ENCODE measurements around the gene FTCD. TPM values are rescaled to one million over a fixed set of nuclear protein-coding genes. Genes with fewer than 3 reads are reported as not detected.

The FTCD gene
- total and polyA plus RNA-seq, 9 of the 15 experiments (the other 6 are each of a cell fraction or from before 2014, with no cell fraction given), result 0.11 to 1.6 (median 0.67) TPM; not detected in 5

DNA sequence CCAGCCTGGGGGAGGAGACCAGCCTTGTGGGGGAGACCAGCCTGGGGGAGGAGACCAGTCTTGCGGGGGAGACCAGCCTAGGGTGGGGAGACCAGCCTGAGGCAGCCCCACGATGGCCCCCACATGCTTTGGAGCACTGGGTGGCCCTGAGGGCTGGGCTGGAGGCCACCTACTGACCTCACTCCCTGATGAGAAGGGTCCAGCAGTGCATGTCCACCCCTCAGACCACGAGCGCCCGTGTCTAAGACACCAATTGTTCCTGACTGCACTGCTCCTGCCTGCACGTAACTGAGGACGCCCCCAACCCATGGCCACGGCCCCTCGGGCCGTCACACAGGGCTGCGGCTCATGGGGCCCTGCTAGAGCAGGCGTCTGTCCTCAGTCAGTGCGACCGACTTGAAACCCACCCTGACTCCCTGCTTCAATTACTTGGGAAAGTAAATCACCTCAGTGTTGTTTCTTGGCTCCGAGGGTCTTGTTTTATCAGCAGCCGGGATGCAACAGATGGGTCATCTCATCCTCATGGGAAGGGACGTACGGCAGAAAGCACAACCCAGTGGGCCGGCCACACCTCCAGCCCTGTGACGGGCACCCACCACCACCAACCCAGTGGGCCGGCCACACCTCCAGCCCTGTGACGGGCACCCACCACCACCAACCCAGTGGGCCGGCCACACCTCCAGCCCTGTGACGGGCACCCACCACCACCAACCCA lies 28.7 kb upstream of the FTCD start, which contains the start of gene SPATC1L (continued):
- TF ChIP-seq TAF1 (IDR thresholded peaks at IDR 0.05; ENCODE audit: control insufficient read depth, extremely low read depth, insufficient read depth, low read length, severe bottlenecking), result no peak
- peak; percentile 45; the same call in 1 of the 2 replicates for TF ChIP-seq TOE1 (IDR thresholded peaks at IDR 0.05; ENCODE audit: borderline replicate concordance)
- no peak for TF ChIP-seq TOE1 (CRISPR knock-in tag; IDR thresholded peaks at IDR 0.05; ENCODE audit: borderline replicate concordance, low read depth)
- no peak for TF ChIP-seq TCFL5 (CRISPR knock-in tag; conservative IDR thresholded peaks at IDR 0.05)
- TF ChIP-seq MAFF (IDR thresholded peaks at IDR 0.05; ENCODE audit: low read length), result no peak
- 0 out of 2 replicates have a peak, but pooled peaks have one; percentile 29 for TF ChIP-seq CAMTA2 (CRISPR knock-in tag; conservative IDR thresholded peaks at IDR 0.05)
- TF ChIP-seq CBX5 (IDR thresholded peaks at IDR 0.05; ENCODE audit: borderline replicate concordance, low read depth), result no peak
- TF ChIP-seq, protein P1, sequence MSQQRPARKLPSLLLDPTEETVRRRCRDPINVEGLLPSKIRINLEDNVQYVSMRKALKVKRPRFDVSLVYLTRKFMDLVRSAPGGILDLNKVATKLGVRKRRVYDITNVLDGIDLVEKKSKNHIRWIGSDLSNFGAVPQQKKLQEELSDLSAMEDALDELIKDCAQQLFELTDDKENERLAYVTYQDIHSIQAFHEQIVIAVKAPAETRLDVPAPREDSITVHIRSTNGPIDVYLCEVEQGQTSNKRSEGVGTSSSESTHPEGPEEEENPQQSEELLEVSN (IDR thresholded peaks at IDR 0.05; ENCODE audit: borderline replicate concordance in 1 of 2, extremely low read depth in 1 of 2, insufficient read depth in 1 of 2, insufficient read length in 1 of 2, low read depth in 1 of 2, low read length in 1 of 2, poor library complexity in 1 of 2, severe bottlenecking in 1 of 2), result no peak
- no peak for TF ChIP-seq MEIS2 (IDR thresholded peaks at IDR 0.05; ENCODE audit: partially characterized antibody)
- TF ChIP-seq DIDO1 (tag; IDR thresholded peaks at IDR 0.05; ENCODE audit: low read depth), result no peak
- no peak for TF ChIP-seq PTRF (tag; IDR thresholded peaks at IDR 0.05)
- no peak for TF ChIP-seq KDM1A (IDR thresholded peaks at IDR 0.05)
- TF ChIP-seq HNRNPH1 (optimal IDR thresholded peaks at IDR 0.05; ENCODE audit: low read depth, low read length), result no peak
- TF ChIP-seq KDM2B (CRISPR knock-in tag; IDR thresholded peaks at IDR 0.05), result no peak
- no peak for TF ChIP-seq THRB (CRISPR knock-in tag; conservative IDR thresholded peaks at IDR 0.05)
- no peak for TF ChIP-seq SREBF2 (CRISPR knock-in tag; IDR thresholded peaks at IDR 0.05)
- no peak for TF ChIP-seq SIX5 (IDR thresholded peaks at IDR 0.05; ENCODE audit: borderline replicate concordance in 1 of 2, insufficient read depth in 1 of 2, low read depth in 1 of 2, low read length in 2 of 2)
- TF ChIP-seq ZNF449 (CRISPR knock-in tag; IDR thresholded peaks at IDR 0.05), result no peak
- TF ChIP-seq, protein P2, sequence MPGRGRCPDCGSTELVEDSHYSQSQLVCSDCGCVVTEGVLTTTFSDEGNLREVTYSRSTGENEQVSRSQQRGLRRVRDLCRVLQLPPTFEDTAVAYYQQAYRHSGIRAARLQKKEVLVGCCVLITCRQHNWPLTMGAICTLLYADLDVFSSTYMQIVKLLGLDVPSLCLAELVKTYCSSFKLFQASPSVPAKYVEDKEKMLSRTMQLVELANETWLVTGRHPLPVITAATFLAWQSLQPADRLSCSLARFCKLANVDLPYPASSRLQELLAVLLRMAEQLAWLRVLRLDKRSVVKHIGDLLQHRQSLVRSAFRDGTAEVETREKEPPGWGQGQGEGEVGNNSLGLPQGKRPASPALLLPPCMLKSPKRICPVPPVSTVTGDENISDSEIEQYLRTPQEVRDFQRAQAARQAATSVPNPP (IDR thresholded peaks at IDR 0.05; ENCODE audit: borderline replicate concordance, insufficient read depth, insufficient read length), result no peak
- no peak for TF ChIP-seq MLX (CRISPR knock-in tag; conservative IDR thresholded peaks at IDR 0.05)
